Thyroid gland (tissue), 4 donors: ENCODE data around the gene LCN12.

Experiments
- POLR2A ChIP-seq, 2 donors: fragments of 450-650 bp; IDR thresholded peaks; one replicate each; pipeline ENCODE4 v1.6.1; 2017; ENCODE audit warnings: antibody characterized with exemption in 2 of 2, mild to moderate bottlenecking in 2 of 2, moderate library complexity in 1 of 2
- TF ChIP-seq, protein P1 (sequence below), 6 experiments: fragments of 200-600 bp in 3 of 6; fragments of 450-650 bp in 3 of 6; sonication (generic) in 3 of 6; IDR thresholded peaks; one replicate each; pipeline ENCODE4 v1.5.1; 2016 to 2019; ENCODE audit warnings: antibody characterized with exemption in 6 of 6, mild to moderate bottlenecking in 2 of 6, inconsistent platforms in 1 of 6, moderate library complexity in 1 of 6

DNA sequence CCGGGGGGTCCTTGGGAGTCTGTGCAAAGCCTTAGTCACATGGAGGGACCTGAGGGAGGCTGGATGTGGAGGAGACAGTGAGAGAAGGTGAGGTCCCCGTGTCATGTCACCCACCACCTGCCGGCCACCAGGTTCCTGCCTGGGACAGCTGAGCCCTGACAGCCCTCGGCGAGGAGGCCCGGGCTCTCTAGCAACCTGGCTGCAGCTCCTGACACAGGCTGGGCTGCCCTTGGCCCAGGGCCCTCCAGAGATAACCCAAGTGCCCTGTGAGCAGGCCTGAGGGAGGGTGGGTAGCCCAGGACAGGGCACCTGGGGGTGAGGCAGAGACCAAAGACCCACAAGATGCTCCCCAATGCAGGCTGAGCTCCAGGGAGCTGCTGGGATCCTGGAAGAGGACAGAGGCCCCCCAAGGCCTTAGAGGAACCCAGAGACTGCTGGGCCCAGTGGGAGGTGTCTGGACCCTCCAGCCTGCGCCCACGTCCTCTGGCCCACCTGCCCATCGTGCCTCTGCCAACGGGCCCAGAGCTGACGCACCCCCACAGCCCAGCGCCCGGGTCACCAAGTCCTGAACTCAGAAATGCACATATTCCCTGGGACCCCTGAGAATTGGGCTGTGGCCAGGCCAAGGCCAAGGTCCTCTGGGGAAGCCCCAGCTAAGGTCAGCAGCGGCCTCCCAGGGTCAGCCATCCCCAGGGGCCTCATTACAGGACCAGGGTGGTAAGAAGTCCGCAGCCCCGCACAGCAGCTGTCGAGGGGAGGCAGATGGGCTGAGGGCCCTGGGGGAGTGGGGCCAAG is 16.5 kb downstream of the LCN12 start:
- TF ChIP-seq, protein P1, sequence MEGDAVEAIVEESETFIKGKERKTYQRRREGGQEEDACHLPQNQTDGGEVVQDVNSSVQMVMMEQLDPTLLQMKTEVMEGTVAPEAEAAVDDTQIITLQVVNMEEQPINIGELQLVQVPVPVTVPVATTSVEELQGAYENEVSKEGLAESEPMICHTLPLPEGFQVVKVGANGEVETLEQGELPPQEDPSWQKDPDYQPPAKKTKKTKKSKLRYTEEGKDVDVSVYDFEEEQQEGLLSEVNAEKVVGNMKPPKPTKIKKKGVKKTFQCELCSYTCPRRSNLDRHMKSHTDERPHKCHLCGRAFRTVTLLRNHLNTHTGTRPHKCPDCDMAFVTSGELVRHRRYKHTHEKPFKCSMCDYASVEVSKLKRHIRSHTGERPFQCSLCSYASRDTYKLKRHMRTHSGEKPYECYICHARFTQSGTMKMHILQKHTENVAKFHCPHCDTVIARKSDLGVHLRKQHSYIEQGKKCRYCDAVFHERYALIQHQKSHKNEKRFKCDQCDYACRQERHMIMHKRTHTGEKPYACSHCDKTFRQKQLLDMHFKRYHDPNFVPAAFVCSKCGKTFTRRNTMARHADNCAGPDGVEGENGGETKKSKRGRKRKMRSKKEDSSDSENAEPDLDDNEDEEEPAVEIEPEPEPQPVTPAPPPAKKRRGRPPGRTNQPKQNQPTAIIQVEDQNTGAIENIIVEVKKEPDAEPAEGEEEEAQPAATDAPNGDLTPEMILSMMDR (IDR thresholded peaks at IDR 0.05): no peak
- no peak for TF ChIP-seq POLR2A (IDR thresholded peaks at IDR 0.05)
